Measurements from ENCODE around the gene BTBD10. TPM values are rescaled to one million over a fixed set of nuclear protein-coding genes. Genes with fewer than 3 reads are reported as not detected.

BTBD10 gene
- total RNA-seq, 1 experiment from 2014 or later, result 23.3 TPM

- no peak overlapping the region for H3K4me3 Mint-ChIP-seq
- H3K27ac ChIP-seq (ENCODE audit: insufficient read length, low read depth, low read length), result no peak overlapping the region
- no peak overlapping the region for H2BK12ac ChIP-seq (ENCODE audit: insufficient read length, low read depth, low read length)
- H3K23me2 ChIP-seq (ENCODE audit: insufficient read length, low read depth, low read length, poor library complexity, severe bottlenecking), result no peaks in the 10 kb centered on the region
- H3K56ac ChIP-seq (ENCODE audit: insufficient read length, low read depth, low read length), result no peak overlapping the region
- H4K20me1 ChIP-seq (ENCODE audit: control insufficient read depth, insufficient read depth, insufficient read length), result no peaks in the 10 kb centered on the region
- no peak overlapping the region for H2BK20ac ChIP-seq (ENCODE audit: low read depth, low read length, poor library complexity, severe bottlenecking)
- no peak overlapping the region for H2AK5ac ChIP-seq (ENCODE audit: insufficient read length, low read length)
- H3K4me2 ChIP-seq (ENCODE audit: insufficient read depth, insufficient read length, low read length), result no peak overlapping the region
- H3K27me3 Mint-ChIP-seq (ENCODE audit: low read depth), result no peaks in the 10 kb centered on the region
- no peak overlapping the region for H3K9ac ChIP-seq (ENCODE audit: extremely low read depth, insufficient read length, low read length)
- no peaks in the 10 kb centered on the region for H3K4me1 ChIP-seq (ENCODE audit: insufficient read depth, low read length)
- H2BK120ac ChIP-seq (ENCODE audit: low read depth, low read length, poor library complexity, severe bottlenecking), result no peak overlapping the region
- H3K9me3 ChIP-seq (ENCODE audit: control insufficient read depth, low read depth, low read length), result no peaks in the 10 kb centered on the region
- no peaks in the 10 kb centered on the region for H3K27me3 ChIP-seq (ENCODE audit: insufficient read depth, low read length)
- no peak for DNase-seq
- no peaks in the 10 kb centered on the region for H3K79me1 ChIP-seq (ENCODE audit: insufficient read depth, low read depth, low read length, poor library complexity, severe bottlenecking)
- H3K9me3 Mint-ChIP-seq, result no peaks in the 10 kb centered on the region
- no peak overlapping the region for H4K8ac ChIP-seq (replicated peaks; ENCODE audit: insufficient read length, low read depth, low read length)
- no peak overlapping the region for H4K5ac ChIP-seq (ENCODE audit: insufficient read length, low read depth, low read length)
- no peak overlapping the region for H3K4ac ChIP-seq (ENCODE audit: low read depth, low read length)
- no peak overlapping the region for H3T11ph ChIP-seq (ENCODE audit: low read length)
- TF ChIP-seq CTCF (conservative IDR thresholded peaks at IDR 0.05), result no peak
- WGBS (ENCODE audit: extremely low coverage, insufficient read length, low lambda C conversion rate), result no CpG with 5 or more reads among the region's 5 CpGs
- H2BK15ac ChIP-seq (ENCODE audit: low read depth, low read length), result no peak overlapping the region
- no peaks in the 10 kb centered on the region for H3K79me2 ChIP-seq (ENCODE audit: insufficient read depth, low read length)
- no peak overlapping the region for H2AFZ ChIP-seq (ENCODE audit: low read length)
- no peak overlapping the region for H2BK5ac ChIP-seq (ENCODE audit: insufficient read length, low read length)
- H3K23ac ChIP-seq (ENCODE audit: insufficient read length, low read depth, low read length), result no peak overlapping the region
- no peak overlapping the region for H3K14ac ChIP-seq (ENCODE audit: insufficient read depth, low read length)
- no peak overlapping the region for H3K27ac Mint-ChIP-seq
- no peak overlapping the region for H3K18ac ChIP-seq (ENCODE audit: insufficient read length, low read depth, low read length)
- no peaks in the 10 kb centered on the region for H3K36me3 Mint-ChIP-seq (ENCODE audit: insufficient read depth in 1 of 3, low read depth in 3 of 3)
- H4K91ac ChIP-seq (ENCODE audit: insufficient read length, low read depth, low read length), result no peak overlapping the region
- peaks cover 7 to 8% of the 10 kb centered on the region in 2 experiments for H3K4me1 Mint-ChIP-seq
Observed at GRCh38 chr11:13376402-13376801, 86.6 kb downstream of the BTBD10 start.

Data from H9 (cell line).